ENCODE measurements around the gene FHIT.
"Not testable (repeated sequence)": the region's sequence is repeated elsewhere in the genome, so short reads cannot be mapped to it uniquely, and the experiment has no call there.

The FHIT gene

DNA sequence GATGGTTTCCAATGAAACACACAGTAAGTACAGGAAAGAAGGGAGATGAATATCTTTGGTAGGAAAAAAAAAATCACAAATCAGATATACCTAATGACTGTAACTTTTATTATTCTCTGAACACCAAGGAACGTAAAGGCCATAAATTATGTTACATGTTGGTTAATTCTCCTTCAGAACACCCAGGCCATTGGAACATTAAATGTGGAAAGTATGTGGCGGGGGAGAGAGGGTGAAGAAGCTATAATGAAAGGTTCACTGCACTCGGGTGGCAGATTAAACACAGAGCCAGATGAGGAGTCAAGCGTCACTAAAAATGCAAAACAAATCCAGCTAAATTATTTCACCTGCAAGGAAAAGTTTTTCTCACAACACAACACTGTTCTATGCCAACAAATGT, 193.8 kb downstream of the FHIT start:
- DNase-seq (ENCODE audit: low read depth in 2 of 2): no peak

DNA sequence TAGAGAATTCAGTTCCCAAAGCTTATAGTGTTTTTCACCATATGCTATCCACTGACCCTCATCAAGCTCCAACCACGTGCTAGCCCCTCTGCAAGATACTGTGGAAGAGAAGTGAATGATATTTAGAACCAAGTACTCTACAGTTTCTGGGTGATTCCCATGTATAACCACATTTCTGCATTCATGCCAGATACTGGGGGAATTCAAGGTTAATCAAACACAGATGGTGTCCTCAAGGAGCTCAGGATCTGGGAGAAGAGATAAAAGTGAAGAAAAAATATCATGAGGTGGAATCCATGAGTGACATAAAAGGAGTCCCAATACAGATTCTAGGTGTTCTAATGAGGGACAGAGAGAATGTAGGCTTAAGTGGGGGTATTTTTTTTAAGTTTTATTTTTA, 195.8 kb downstream of the FHIT start:
- DNase-seq (ENCODE audit: low read depth in 2 of 2): no peak

DNA sequence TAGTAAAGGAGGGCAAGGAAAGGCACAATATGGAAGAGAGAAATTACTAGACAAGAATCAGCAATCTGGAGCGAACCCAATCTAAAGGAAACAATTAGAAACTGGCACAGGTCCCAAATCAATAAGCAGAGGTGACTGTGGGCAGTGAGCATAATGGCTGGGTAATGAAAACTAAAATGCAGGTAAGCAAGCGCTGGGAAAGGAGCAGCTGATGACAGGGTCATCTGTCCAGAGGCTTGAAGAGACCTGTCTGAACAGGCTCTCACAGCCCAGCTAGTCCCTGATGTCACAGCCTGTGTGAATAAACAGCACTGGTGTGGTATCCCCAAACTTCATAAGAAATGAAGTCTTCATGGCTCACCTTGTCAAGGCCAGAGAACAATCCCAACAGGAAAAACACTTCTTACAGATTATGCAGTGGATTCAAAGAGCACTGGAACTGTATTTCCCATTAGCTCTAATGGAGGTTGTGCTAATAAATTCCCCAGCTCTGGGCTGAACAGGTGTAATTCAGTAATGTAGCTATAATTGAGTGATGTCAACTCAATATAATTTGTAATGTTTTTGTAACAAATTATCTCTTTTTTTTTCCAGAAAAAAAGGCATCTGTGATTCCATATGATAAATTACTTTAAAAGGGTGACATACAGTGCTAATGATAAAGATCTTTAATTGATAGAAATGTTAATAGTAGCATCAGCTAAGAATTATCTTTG, 197.3 kb downstream of the FHIT start:
- no peak for DNase-seq (ENCODE audit: low read depth in 2 of 2)

DNA sequence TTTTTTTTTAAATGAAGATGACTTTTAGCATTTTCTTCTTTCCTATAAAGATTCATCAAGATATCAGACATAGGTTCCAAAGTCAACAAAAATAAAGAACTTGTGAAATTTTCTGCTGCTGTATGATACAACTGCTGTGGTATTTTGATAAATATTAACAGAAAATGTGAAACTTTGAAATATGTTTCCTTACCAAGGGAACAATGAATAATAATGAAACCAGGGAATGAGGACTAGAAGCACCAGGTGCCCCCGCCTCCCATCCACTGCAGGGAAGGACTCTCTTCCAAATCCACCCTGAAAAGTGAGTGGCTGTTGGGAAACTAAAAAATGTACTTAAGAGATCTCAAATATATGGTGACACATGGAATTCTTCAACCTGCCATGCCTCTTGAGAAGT, 198.4 kb downstream of the FHIT start:
- DNase-seq (ENCODE audit: low read depth in 2 of 2): no peak

DNA sequence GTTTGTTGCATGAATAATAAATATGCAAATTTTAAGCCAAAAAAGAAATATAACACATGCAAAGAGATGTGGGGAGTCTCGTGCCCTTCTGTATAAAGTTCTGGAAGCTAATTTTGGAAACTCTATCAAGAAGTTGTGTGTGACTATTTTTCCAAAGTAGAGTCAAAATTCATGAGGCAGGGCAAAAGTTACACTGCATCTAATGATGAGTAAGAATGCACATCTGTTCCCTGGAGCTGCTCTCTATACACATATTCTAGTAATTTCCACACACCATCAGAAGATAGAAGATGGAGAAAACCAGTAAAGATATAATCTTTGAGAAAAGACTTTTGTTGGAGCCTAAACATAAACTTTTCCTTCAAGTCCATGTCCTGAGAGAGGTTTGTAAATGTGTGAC, 199.6 kb downstream of the FHIT start:
- no peak for DNase-seq (ENCODE audit: low read depth in 2 of 2)

DNA sequence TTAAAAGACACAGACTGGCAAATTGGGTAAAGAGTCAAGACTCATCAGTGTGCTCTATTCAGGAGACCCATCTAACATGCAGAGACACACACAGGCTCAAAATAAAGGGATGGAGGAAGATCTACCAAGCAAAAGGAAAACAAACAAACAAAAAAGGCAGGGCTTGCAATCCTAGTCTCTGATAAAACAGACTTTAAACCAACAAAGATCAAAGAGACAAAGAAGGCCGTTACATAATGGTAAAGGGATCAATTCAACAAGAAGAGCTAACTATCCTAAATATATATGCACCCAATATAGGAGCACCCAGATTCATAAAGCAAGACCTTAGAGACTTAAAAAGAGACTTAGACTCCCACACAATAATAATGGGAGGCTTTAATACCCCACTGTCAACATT, 206.1 kb downstream of the FHIT start:
- not testable (repeated sequence) for DNase-seq (ENCODE audit: low read depth in 2 of 2)

DNA sequence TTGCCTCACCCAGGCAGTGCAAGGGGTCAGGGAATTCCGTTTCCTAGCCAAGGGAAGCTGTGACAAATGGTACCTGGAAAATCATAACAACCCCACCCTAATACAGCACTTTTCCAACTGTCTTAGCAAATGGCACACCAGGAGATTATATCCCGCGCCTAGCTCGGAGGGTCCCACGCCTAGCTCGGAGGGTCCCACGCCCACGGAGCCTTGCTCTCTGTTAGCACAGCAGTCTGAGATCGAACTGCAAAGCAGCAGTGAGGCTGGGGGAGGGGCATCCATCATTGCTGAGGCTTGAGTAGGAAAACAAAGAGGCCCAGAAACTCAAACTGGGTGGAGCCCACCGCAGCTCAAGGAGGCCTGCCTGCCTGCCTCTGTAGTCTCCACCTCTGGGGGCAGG, 208.1 kb downstream of the FHIT start:
- no peak for DNase-seq (ENCODE audit: low read depth in 2 of 2)

DNA sequence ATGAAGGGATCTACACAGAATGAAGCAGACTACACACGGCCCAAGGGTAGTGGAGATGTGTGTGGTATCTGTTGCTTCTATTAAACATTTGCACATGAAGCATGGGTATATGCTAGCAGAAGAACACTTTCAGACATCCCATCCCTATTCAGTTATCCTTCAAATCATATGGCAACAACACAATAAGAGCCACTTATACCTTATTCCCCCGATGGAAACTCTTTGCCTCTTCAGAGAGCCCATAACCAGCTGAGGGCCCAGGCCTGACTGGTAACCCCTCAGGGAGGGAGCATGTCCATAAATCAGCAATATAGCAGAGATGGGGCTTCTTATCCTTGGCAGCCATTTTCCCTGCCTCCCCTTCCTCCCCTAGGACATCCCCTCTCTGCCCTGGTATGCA, 210.6 kb downstream of the FHIT start:
- DNase-seq (ENCODE audit: low read depth in 2 of 2): no peak

DNA sequence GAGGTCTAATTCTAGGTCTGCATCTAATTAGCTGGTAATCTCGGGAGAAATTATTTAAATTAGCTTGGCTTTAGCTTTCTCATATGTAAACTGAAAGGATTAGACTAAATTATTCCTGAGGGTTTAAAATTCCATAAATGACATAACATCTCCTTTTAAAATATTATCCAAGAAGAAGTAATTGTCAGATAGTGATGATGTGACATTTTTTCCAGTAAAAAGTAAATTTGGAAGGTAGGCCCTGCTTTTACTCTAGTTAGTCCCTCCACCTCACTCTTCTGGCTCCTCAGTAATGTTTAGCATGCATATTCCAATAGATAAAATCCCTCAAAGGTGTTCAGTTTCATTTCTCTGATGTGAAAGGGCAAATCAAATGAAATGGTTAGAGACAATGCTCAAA, 215.7 kb downstream of the FHIT start:
- no peak for DNase-seq (ENCODE audit: low read depth in 2 of 2)

DNA sequence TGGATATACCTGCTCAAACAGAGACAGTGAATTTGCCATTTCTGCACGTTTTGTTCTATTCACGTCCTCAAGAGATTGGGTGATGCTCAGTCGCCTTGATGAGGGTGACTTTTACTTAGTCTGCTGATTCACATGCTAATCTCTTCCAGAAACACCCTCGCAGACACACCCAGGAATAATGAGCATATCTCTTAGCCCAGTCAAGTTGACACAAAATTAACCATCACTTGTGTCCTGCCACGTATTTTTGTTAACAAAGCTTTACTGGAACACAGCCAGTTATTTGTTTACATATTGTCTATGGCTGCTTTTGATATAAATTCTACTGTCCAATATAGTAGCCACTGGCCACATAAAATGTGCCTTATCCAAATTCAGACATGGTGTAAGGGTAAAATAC, 218.3 kb downstream of the FHIT start:
- DNase-seq (ENCODE audit: low read depth in 2 of 2): no peak

DNA sequence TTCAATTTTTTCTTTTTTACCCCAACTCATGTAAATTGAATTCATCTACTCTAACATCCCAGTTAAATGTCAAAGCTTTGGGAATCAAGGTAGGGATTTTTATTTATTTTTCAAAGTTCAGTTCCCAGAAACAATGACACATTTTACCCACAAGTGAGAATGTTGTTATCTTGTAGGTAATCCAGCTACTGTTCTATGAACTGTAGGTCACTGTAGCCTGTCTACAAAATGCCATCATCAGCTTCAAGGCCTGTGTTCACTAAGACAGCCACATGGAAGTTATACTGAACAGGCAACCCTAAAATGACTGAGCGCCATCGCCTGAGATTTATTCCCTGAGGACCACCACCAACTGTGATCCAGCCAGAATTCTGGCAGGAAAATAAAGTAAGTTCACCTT, 219.7 kb downstream of the FHIT start:
- DNase-seq (ENCODE audit: low read depth in 2 of 2): no peak

DNA sequence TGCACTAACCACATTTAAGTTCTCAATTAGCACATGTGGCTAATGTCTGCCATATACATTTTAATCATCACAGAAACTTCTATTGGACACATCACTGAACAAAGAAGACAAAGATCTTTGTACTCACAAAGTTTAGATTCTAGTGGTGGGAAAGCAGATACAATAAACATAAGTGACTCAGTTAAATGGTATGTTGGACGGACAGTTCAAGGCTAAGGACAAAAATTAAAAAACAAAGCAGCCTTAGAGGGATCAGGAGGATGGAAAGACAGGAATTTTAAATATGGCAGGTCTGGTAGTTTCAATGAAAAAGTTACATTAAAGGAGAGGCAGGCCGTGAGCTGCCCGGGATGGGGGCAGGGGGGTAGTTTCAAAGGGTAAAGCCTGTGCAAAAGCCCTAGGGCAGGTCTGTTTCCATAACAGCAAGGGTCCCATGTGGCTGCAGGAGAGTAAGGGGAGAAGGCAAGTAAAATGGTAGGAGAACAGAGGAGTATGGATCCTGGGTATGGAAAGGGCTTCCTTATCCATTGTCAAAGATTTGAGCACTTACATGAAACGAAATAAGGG, 220.7 kb downstream of the FHIT start:
- DNase-seq (ENCODE audit: low read depth in 2 of 2): no peak

DNA sequence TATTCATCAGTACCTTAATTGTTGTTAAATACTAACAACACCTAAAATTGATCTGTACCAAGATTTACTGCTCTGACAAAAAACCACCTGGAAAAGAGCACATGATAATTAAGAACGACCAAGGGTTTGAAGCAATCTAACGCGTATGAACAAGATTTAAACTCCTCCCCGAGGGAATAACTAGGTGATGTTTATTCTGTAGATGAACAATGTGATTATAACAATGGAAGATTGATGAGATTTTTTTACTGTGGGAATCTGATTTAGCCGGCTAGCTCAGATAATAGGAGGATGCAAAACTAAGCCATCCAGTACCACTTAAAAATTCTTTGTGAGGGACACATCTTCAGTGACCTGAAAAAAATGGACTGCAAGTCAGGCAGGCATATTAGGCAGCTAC, 222.1 kb downstream of the FHIT start:
- no peak for DNase-seq (ENCODE audit: low read depth in 2 of 2)

DNA sequence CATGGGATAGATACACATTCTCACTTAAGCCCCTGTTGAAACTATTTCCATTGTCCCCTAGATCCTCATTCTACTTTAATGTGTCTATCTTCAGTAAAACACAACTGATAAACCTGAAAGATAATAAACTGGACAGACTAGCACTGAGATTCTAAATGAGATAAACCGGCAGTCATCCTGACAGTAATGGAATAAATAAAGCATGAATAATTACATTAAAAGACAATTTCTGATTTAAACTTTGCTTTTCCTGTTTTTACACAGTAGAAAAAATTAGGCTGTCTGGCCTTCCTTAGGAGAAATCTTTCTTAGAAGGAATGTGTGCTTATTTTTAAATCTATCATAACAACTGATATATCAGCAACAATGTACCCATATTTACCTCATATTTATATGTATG, 232.4 kb downstream of the FHIT start:
- no peak for DNase-seq (ENCODE audit: low read depth in 2 of 2)

DNA sequence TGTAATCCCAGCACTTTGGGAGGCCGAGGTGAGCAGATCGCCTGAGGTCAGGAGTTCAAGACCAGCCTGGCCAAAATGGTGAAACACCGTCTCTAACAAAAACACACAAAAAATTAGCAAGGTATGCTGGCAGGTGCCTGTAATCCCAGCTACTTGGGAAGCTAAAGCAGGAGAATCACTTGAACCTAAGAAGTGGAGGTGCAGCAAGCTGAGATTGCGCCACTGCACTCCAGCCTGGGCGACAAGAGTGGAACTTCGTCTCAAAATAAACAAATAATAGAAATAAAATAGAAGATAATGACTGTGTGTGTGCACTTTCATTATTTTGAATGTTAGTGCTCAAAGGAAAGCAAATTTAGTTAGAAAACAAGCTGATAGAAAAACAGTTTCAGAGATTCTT, 234.2 kb downstream of the FHIT start:
- DNase-seq (ENCODE audit: low read depth in 2 of 2): not testable (repeated sequence)

DNA sequence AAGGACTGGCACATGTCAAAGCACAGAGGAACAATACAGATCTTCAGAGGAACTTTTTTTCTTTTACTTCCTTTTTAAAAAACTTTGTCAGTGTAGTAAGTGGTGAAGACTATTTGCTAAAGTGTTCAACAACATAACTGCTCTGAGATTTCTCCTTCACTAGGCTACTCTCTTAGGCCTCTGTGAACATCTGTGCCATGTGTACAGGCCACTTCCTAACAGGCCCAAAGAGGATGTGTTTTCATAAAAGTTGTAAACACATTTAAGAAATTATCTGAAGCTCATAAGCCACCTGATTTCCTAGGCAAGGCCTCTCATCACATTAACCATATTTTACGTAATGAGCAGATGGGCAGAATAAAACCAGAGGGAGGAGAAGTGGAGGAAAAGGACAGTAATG, 235.4 kb downstream of the FHIT start:
- DNase-seq (ENCODE audit: low read depth in 2 of 2): no peak

DNA sequence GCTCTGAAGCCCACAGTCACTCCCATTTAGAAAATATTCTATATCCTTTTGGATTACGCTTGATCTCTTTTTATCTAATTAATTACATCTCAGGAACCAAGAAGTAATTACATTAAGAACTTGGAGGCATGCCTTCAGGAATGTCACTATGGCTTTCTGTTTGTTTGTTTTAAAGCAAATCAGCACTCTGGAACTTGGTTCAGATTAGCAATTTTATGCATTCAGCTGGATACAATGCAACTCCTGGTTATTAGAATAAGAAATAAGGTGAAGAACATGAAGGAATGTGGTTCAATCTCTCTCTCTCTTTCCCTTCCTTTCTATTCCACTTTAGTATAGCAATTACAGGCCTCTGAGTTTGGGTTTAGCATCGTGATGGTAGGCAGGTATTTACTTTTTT, 235.8 kb downstream of the FHIT start:
- DNase-seq (ENCODE audit: low read depth in 2 of 2): no peak

DNA sequence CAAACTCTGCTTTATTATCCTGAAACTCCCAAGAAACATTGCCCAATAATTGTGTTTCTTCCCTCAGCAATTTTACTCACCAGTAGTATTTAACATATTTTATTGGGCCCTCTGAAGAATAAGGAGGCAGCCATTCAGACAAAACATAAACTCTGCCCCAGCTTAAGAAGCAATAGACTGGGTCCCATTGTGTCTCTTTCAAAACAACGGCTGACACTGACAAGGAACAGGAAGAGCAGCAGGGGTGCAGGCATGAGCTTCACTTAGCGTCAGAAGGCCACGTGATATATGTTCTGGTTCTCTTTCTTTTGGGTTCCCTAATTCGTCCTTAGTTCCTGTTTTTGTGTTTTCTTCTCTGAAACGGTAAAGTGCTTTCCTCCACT, 242.3 kb downstream of the FHIT start:
- no peak for DNase-seq (ENCODE audit: low read depth in 2 of 2)

DNA sequence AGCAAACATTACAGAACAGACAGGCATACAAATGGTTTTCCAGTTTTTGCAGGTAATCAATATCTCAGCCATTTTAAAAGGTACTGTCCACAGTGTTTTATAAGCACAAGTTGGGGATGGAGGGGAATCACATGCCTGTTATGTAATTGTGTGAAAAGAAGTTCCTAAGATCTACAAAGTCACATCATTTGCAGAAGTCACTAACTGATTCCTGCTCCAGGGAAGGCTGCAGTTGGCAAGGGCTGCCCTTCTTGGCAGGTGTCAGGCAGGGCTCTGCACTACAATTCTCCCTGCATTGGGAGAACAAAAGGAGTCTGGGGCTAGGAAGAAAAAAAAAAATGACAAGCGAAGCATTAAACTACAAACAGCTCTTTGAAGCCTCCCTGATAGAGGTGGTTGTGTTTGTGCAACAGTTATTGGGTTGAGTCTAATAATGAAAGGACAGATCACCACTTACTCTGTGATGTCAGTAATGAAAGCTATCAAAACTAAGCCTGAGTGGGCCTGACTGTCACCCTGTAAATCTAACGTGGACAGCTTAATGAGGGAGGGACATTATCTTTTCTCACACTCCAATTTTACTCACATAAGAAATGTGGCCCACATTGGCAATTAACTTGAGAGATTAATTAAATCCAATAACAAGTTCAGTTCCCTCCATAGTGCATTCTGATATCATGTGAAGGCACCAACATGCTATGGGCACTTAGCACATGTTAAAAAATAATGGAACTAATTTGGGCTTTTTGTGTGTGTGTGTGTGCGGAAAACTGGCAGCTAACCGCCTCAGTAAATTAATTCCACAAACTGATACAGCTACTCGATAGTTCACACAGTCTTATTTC, 242.9 kb downstream of the FHIT start:
- DNase-seq (ENCODE audit: low read depth in 2 of 2): no peak

DNA sequence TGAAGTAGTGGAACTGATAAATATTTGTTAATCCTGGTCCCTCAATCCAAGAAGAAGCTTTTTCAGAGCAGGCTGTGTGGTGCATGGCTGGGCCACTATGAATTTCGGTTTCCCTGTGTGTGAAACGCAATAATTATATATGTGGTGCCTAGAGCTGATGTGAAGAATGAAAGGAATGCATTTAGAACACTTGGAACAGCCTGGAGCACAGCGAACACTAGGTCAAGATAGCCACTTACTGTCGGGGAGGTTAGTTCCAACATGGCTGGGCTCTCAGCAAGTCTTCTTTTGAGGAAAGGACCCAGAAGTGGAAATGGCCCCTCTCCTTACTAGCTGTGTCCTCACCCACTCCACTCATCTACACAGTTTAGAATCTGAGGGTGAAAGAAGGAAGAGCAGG, 245.7 kb downstream of the FHIT start:
- no peak for DNase-seq (ENCODE audit: low read depth in 2 of 2)

DNA sequence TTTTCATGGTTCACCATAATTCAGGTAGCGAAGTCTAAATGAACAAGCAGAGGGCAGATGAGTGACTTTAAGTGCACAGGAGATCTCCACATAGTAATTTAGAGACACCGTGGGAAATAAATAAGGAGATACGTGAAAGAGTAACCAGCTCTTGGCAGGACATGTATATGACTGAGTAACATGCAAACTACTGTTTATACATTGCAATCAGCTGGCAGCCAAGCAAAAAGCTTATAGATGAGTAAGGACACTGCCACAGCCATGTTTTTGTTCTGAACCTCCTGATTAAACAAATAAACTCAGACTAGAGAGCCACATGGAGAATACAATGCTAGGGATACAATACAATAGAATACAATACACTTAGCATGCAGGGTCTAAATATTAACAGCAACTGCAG, 252.4 kb downstream of the FHIT start:
- DNase-seq (ENCODE audit: low read depth in 2 of 2): no peak

DNA sequence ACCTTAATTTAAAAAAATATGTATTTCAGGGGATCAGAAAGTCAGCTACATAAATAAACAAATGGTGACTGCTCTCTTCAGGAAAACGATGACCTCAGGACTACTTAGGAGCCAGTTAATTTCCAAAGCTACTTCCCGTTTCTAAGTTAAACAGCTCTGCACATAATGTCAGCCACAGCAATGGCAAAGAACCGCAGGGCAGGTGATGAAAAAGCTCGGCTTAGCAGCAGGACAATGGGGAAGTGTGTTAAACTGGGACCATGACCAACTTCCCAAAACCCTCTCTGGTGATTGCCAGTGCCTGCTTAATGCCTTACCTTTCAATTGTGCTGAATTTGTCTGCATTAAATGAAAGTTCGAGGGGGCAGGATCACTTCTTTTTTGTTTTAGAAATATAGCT, 258.9 kb downstream of the FHIT start:
- DNase-seq (ENCODE audit: low read depth in 2 of 2): no peak

DNA sequence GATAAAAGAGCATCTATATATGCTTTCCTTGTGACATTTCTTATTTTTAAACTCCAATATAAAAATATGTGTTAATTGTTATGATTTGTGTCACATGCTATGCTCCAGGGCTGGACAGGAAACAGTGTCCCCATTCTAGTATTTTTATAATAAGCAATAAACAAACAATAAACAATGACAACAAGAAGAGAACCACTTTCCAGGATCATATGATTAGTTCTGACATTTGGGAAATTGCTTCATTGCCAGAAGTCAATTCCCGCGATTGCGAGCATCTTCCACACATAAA, 260.9 kb downstream of the FHIT start:
- DNase-seq (ENCODE audit: low read depth in 2 of 2): no peak
